Hematopoietic multipotent progenitor cell (in vitro differentiated cells): Measurements from ENCODE around the gene HINFP. TPM values are rescaled to one million over a fixed set of nuclear protein-coding genes. Genes with fewer than 3 reads are reported as not detected.
A peak's percentile ranks its signal among the peaks of the same experiment; 100 is the strongest.
"Not testable (repeated sequence)": the region's sequence is repeated elsewhere in the genome, so short reads cannot be mapped to it uniquely, and the experiment has no call there.

ENCODE experiments used
- DNase-seq, 3 donors: peaks; one replicate each; pipeline ENCODE4 v3.0.0-alpha.2; 2011 to 2015; ENCODE audit warnings: low read depth in 2 of 3, low spot score in 2 of 3
- total RNA-seq: library from RNA; depleted of rRNA; stranded (reverse); fragments of >200 nt; gene quantifications from one replicate; pipeline ENCODE4 v1.2.3, GENCODE V29; 2012

HINFP gene
- total RNA-seq, 1 donor, result 27.5 TPM

DNA sequence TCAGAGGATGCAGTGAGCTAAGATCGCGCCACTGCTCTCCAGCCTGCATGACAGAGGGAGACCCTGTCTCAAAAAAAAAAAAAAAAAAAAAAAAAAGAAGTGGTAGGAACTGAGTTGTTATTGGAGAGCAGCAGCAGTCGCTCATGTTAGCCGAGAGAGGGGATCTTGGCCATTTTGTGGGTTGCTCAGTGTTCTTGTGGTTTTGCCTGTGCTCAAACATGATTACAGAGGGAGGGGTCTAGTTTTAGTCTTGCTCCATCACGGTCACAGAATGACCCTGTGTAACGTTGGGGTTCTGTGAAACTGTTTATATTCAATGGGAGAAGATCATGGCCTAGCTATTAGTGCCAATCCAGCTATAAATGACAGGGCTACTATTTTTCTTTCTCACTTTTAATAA is 21.7 kb upstream of the HINFP start:
- peak in 1 of 3 donors; percentile 46 for DNase-seq

DNA sequence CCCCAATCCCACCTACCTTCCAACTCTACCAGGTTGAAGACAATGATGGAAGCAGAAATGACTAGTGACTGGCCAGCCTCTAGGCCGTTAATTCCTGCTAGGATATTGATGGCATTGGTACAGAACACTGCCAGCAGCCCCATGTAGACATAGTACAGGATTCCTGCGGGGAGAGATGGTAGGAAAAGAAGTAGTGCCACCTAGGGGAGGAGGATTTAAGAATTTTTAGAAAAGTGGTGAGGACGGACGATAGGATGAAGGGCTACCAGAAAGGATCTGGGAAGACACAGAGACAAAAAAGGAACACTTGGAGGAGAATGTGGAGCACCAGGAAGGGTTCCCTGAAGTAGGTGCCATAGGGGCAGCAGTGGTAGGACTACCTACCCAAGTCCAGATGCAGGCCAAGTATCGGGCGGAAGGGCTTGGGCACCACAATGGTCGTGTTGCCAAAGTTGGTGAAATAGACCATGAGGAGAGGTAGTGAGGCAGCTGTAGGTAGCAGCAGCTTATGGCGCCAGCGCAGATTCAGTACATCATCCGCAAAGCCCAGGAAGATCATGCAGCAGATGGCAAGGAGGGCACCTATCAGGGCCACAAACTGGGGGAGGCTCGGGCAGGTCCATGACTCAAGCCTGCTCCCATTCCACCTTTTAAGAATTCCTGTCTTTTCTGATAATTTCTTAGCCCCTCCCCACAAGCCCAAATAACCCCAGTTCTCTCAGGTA is 21.0 kb upstream of the HINFP start:
- DNase-seq, result no peak

DNA sequence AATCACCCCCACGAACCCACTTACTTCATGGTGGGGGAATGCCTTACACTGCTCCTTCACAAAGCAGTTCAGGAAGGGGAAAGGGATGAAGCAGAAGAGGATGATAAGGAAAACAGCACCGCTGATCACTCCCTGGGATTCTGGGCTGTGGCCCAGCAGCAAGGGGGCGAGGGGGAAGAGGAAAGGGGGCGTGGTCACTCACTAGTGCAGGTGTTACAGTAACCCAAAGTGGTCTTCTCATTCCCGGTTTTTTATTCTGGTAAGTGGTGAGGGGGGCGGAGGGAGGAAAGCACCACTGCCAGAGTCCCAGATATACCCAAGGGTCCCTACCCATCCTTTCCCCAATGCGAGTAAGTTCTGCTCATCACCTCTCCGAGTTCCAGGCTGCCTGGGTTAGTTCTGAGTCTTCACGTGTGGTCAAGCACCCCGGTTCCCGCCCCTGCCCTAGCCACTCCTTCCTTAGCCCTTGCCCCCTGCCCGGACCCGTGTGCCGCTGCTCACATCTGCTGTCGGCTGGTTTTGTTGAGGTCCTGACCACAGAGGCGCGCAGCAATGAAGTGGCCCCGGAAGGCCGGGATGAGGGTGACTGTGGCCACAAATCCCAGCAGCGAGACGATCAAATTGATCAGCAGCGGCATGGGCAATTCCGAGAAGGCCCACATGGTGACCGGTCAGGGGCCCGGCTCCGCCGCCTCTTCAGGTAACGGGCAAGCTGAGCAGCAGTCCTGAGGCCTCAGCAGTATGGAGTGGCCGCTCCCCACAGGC is 20.2 kb upstream of the HINFP start:
- DNase-seq, result no peak

DNA sequence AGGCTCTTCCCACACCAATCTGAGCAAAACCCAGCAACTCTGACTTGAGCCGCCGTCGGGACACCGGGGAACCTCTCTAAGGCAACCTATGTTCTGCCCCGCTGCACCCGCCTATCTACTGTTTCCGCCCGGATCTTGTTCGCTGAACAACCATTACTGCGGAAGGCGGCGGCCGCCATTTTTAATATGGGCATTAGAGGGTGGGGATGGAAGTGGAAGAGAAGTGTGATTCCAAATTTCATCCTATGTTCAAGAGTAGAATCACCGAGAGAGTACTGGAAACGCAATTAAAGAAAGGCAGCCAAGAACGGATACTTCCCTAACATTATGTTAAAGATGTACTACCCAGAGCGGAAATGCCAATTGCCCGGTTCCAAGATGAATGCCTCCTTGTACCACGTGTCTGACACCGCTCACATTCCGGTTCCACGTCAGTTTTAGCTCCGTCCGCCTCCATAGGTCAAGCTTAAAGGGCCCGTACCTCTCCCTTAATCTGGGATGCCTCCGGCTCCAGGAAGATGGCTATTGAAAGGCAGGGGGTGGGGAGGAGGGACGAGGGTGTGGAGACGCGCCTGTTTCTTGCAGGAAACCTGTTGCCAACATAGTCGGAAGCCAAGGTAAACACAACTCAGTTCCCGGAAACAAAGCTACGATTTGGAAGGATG is 19.5 kb upstream of the HINFP start, which contains the start of gene DPAGT1:
Gene DPAGT1 (minus strand): TSS at position 95 of the 665 bp plus-strand sequence. CDS start 198 bp downstream, outside the sequence.
- DNase-seq, result peak; percentile 75 to 91 (median 88)

DNA sequence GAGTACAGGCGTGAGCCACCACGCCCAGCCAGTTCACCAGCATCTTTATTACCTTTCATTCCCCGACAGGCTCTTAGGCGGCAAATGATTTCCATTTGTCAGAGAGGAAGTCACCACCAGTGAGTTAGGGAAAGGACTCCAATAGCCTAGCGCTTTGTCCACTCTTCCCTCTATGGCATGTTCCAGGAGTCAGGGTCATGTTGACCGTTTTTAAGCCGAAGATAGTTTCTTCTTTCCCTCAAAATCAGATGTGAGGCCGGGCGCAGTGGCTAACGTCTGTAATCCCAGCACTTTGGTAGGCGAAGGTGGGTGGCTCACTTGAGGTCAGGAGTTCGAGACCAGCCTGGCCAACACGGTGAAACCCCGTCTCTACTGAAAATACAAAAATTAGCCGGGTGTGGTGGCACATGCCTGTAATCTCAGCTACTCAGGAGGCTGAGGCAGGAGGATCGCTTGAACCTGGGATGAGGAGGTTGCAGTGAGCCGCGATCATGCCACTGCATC is 18.2 kb upstream of the HINFP start:
- not testable (repeated sequence) for DNase-seq

DNA sequence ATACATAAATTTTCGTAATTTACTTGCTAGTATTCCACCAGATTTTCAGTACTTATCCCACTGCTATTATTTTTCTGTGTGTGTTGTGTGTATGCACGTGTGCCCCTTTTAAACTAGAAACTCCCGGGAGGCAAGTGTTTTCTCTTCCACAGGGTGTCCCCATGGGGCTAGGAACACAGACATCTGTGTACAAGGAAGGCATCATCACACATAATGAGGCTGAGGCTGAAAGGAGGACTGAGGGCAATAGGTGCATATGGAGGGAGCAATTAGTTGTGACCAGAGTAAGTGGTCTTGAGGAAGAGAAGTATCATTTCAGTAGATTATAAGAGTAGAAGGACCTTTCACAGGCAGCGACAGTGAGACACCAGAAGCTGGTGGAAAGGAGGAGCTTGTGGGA is 17.6 kb upstream of the HINFP start:
- DNase-seq, result no peak

DNA sequence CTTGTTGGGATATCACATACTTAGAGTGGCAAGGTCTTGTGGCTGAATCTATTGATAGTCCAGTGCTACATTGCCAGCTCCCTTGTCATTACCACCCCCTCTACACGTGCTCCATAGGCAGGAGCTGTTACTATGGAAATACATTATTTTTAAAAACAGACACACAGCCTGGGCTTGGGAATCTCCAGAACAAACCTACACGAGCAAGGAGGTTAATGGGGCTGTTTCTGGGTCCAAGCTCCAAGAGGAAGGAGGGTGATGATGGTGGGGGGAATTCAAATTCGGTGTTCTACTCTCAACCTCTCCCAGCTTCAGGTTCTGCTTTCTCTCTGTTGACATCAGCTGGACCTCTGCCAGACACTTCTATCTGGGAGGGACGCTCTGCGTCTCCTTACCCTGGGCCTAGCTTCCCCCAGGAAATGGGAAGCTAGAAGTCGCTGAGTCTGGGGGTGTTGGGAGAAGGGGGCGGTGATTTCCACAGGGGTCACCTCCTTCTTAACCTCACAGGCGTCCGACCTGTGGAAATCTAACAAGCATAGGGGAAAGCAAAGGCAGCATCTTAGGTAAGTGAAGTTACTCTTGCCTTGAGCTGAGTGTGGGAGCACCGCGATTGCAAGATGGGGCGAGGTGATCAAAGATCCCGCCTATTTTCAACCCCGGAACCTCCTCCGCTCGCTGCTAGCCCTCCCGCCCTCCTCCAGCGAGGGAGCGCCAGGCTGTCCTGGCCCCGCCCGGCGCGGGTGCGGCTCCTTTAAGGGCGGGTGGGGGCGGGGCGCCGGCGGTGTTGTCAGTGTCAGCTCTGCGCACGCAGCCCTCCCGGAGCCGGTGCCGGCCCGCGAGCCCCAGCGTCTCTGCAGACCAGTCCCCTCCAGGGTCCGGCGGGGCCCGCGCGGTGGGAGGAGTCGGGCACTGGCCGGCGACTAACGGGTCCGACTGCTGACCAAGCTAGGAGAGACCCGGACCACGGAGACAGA is 14.5 kb upstream of the HINFP start, which contains the start of gene C2CD2L:
Gene C2CD2L (plus strand): TSS at position 781 of the 974 bp plus-strand sequence. CDS start 398 bp downstream, outside the sequence.
- peak; percentile 75 to 85 (median 82) for DNase-seq

DNA sequence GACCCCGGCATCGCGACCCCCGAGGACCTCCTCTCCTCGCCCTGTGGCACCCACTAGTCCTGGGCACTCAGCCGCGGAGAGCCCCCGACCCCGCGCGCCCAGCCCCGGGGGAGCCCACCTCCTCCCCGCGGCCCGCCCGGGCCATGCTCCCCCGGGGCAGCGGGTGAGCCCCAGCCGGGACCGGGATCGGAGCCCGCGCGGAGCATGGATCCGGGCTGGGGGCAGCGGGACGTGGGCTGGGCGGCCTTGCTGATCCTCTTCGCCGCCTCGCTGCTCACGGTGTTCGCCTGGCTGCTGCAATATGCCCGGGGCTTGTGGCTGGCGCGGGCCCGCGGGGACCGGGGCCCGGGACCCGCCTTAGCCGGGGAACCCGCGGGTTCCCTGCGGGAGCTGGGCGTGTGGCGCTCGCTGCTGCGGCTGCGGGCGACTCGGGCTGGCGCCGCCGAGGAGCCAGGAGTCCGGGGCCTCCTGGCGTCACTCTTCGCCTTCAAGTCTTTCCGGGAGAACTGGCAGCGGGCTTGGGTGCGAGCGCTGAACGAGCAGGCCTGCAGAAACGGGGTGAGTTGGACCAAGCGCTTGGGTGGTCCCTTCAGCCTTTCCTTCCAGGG is 13.7 kb upstream of the HINFP start:
- no peak for DNase-seq

DNA sequence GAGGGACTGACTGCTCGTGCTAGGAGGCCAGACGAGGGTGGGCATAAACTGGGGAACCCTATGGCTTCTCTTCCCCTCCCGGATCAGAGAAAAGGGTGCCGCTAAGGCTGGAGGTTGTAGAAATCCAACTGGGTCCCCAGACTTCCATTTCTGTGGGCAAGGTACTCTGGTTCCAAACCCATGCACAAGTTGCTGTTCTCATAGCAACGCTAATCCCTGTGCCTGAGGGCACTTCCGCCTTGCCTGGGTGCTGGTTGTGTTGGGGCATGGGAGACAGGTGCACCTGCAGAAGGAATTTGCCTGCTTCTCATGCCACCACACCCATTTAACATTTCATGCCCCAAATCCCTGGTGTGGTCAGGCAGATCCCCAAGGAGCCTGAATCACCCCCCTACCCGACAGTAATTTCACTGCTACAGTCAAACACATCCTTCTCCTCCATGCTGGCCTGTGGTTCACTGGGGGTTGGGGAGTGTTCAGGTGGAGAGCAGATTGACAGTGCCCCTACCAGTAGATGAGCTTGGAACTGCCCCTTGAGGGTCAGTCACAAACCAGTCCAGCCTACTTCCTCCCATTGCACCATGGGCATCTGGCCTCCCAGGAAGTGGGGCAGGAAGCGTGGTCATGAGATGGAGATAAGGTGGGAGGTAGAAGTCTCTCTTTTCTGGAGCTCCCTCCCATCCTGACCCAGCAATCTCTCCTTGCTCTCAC is 13.1 kb upstream of the HINFP start:
- DNase-seq, result no peak

DNA sequence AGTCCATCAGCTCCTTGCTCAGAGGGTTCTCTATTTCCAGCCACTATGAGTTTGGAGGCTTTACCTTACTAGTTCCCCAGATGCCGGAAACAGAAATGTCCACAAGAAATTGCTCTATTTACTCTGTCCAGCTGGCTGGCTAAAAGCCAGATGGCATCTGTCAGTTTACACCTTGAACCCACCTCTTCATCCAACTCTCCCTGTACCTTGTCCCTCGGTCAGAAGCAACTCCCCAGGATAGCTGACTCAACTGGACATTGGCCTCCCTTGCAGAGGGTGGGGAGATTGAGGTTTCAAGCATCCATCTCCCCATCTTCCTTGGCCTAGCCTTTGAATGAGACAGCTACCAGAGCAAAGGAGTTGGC is 12.5 kb upstream of the HINFP start:
- DNase-seq, result no peak

DNA sequence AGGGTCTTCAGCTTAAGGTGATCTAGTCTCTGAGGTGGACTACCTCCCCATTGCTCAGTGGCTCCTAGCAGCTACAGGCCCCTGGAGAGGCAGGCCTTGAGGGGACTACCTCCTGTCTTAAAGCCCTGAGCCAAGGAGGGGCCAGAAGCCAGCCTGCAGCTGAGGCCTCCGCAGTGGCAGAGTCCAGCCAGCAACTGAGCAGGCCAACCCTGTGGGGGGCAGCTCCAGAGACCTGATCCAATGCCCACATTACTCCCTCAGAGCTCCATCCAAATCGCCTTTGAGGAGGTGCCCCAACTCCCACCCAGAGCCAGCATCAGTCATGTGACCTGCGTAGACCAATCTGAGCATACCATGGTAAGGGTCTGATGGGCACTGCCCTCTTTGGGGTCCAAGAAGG is 11.5 kb upstream of the HINFP start:
- no peak for DNase-seq

DNA sequence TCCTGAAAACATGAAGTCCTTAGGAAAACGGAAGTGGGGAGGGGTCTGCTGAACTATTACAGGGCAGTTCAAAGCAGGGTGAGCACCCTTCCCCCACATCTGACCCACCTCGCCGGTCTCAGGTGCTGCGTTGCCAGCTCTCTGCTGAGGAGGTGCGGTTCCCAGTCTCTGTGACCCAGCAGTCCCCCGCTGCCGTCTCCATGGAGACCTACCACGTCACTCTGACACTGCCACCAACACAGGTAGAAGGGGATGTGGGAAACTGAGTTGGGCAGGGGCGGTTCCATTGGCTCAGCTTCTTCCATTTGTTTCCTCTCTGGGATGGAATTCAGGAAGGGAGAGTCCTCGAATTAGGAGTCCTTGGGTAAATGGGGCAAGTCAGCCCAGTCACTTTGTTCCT is 10.9 kb upstream of the HINFP start:
- DNase-seq, result no peak

DNA sequence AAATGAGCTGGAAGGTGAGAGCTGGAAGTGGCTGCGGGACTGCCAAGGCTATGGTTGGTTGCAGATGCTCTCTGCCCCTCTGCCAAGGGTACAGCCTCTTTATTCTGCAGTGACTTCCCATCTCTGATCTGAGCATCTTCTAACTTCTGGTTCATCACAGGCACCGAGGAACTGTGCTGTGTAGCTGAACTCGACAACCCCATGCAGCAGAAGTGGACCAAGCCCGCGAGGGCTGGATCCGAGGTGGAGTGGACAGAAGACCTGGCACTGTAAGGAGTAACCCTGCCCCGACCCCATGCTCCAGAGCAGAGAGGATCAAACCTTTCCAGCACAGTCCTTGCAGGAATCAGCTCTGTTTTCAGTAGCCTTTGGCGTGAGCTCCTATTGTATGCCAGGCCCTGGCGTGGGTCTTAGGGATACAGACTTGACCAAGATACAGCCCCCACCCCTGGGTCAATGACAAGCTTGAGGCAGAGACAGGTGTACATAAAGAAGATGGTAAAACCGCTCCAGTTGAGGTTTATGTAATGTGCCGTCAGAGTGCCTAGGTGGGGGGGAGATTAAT is 9.9 kb upstream of the HINFP start:
- no peak for DNase-seq

DNA sequence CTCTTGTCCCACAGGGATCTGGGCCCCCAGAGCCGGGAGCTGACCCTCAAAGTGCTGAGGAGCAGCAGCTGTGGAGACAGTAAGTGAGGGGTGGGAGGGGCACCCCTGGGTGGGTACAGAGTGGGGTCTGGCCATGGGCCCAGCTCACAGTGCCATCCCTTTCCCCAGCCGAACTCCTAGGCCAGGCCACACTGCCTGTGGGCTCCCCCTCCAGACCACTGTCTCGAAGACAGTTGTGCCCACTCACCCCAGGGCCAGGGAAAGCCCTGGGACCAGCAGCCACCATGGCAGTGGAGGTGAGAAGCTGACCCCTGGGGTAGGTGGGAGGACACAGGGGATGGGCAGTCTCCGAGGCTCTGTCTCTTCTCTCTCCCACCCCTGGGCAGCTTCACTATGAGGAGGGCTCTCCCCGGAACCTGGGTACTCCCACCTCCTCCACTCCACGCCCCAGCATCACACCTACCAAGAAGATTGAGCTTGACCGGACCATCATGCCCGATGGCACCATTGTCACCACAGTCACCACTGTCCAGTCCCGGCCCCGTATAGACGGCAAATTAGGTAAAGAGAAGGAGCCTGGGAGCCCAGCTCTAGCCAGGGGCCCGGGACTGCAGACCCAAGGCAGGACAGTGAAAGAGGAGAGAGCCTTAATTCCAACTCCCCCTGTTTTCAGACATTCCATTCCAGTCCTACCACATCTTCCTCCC is 8.9 kb upstream of the HINFP start:
- DNase-seq, result no peak

DNA sequence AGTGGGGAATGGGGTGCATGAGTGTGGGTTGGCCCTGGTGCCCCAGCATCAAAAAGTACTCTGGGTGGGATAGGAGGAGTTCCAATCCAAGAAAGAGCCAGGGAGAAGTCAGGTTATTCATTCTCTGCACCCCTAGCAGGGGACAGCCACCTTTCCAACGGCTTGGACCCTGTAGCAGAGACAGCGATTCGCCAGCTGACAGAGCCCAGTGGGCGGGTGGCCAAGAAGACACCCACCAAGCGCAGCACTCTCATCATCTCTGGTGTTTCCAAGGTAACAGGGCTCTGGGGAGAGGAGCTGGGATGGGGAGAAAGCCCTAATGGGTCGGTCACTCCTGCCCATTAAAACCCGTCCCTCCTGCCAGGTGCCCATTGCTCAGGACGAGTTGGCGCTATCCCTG is 7.7 kb upstream of the HINFP start:
- no peak for DNase-seq

DNA sequence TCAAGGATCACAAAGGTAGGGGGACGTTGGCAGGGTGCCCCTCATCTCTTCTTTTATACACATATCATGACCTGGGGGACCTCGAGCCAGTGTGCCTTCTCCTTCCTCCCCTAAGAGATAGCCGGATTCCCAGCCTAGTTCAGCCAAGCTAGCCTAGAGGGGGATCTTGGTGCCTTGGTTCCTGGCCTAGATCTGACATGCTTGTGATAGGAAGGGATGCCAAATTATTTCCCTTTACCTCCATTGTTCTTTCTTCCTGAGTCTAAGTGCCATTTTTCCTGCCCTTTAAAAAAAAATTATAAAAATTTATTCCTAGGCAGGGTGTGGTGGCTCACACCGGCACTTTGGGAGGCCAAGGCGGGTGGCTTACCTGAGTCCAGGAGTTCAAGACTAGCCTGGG is 7.0 kb upstream of the HINFP start:
- DNase-seq, result no peak

DNA sequence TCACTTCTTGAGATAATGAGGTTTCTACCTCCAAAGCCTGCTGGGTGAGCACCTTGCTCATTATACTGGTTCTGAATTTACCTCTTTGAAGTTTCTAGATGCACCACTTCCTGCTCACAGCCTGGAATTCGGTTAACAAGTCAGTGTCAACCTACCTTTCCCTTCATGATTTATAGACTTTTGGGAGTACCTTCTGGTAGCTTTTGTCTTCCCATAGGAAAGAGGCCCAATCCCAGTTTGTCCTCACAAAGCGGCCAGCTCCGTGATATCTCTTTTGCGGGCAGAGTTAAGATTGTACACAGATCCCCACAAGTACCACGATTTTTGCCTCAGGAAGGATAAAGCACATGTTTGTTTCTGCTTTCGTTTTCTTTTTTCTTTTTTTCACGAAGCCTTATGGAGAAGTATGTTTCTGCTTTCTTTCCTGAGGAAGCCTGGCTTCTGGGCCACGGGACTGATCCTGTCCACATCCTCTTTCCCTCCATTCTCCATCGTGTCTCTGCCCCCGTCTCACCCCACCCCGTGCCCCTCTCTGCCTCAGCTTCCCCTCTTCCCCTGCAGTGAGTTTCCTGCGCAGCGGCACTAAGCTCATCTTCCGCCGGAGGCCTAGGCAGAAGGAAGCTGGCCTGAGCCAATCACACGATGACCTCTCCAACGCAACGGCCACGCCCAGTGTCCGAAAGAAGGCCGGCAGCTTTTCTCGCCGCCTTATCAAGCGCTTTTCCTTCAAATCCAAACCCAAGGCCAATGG is 5.7 kb upstream of the HINFP start:
- DNase-seq, result no peak

DNA sequence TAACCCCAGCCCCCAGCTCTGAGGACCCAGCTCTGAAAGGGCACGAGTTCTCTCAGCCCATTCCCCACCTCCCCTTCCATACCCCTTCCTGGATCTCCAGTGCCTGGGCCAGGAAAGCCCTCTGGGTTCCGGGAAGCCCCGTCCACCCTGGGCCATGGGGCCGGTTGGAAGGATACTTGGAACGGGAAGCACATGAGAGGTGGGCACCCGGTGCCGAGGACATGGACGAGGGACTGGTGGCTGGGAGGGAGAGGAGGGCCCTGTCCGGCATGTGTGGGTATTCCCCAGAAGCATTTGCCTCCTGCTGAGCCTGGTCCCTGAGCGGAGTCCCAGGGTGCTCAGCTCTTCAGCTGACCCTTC is 5.2 kb upstream of the HINFP start:
- no peak for DNase-seq
